Measurements from ENCODE around the gene SLC26A2.
A peak's percentile ranks its signal among the peaks of the same experiment; 100 is the strongest.

SLC26A2 gene

DNA sequence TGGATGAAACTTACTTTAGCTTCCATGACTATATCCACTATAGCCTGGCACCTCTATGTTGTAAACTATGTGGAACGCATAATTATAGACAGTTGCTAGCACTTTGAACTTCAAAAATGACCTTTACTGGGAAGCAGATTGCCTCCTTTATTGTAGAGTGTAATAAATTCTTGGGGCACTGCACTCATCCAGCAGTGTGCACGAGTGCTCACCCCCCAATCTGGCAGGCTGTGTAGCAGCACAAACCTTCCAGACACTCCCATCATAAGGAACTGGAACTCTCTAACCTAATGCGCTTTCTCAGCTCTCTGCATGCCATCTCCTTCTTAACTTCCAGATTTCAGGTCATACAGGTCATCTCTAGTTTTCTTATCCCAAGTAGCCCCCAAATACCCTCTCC lies 14.4 kb upstream of the SLC26A2 start:
- ATAC-seq: no peak
- no peaks in the 10 kb centered on the region for H3K4me1 Mint-ChIP-seq

DNA sequence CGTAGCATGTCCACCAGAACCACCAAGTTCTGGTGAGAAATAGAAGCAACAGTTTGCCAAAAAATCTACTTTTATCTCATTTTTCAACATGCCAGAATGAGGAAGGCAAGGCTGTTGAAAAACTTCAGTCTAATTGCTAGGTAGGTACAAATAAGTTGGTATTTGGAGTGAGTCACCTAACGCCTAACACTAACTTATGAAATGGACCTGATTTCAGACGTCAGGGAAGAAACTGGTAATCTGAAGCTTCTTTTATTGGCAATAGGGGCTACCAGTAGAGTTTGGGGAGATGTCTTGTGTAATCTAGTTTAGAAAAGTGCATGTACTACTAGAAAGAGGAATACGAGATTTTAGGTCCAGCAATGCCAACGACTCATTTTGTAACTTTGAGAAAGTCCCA lies 11.6 kb upstream of the SLC26A2 start:
- Mint-ChIP-seq H3K4me1 (no peaks in the 10 kb centered on the region), H3K4me3 (no peak overlapping the region), H3K27ac (no peak overlapping the region), H3K9me3 (no peaks in the 10 kb centered on the region), H3K27me3 (no peaks in the 10 kb centered on the region)
- ATAC-seq (no peak), DNase-seq (no peak)

More for the DNA sequence above, 14.4 kb upstream of the SLC26A2 start:
- Mint-ChIP-seq H3K9me3 (no peaks in the 10 kb centered on the region), H3K27ac (no peak overlapping the region), H3K4me3 (no peak overlapping the region), H3K27me3 (no peaks in the 10 kb centered on the region)
- DNase-seq: no peak

DNA sequence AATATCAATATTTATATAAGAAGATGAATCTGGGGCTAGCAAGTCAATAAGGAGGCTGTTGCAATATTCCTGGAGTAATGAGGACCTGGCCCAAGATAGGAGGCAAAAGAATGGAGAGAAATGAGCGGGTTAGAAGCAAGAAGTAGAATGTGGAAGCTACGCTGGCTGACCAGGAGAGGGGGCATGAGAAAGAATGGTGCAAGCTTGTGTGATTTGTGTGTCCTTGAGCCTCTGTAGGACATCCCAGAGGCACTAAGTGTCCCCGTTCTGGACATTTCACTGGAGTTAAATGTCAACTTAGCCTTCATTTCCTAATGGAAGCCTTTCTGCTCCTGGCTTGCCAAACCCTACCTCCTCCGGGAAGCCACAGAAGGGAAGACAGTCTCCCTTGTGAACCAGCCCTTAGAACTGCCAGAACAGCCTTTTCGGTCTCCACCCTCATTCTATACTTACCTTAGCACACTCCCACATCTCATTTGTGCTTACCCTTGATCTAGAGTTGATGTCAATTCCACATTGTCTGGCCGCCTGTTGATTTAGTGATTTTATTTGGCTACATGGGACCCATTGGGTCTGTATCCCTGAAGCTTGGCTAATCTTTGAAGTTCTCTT lies 9.3 kb upstream of the SLC26A2 start:
- no peaks in the 10 kb centered on the region for H3K9me3 Mint-ChIP-seq
- DNase-seq (no peak), ATAC-seq (no peak)
- H3K4me3 Mint-ChIP-seq: no peak overlapping the region
- H3K27me3 Mint-ChIP-seq: no peaks in the 10 kb centered on the region
- no peak overlapping the region for H3K27ac Mint-ChIP-seq
- H3K4me1 Mint-ChIP-seq: no peaks in the 10 kb centered on the region

- ATAC-seq: no peak
- Mint-ChIP-seq H3K4me1 (no peaks in the 10 kb centered on the region), H3K4me3 (no peak overlapping the region), H3K27ac (no peak overlapping the region), H3K9me3 (no peaks in the 10 kb centered on the region), H3K27me3 (no peaks in the 10 kb centered on the region)
- no peak for DNase-seq
These were observed 7.0 kb upstream of the SLC26A2 start for GRCh38 chr5:149953436-149954121.

- Mint-ChIP-seq H3K4me1 (peaks cover 7% of the 10 kb centered on the region), H3K27me3 (no peaks in the 10 kb centered on the region), H3K9me3 (no peaks in the 10 kb centered on the region), H3K4me3 (no peak overlapping the region), H3K27ac (no peak overlapping the region)
- DNase-seq (no peak), ATAC-seq (no peak)
These were observed 5.8 kb upstream of the SLC26A2 start for GRCh38 chr5:149954798-149955197.

DNA sequence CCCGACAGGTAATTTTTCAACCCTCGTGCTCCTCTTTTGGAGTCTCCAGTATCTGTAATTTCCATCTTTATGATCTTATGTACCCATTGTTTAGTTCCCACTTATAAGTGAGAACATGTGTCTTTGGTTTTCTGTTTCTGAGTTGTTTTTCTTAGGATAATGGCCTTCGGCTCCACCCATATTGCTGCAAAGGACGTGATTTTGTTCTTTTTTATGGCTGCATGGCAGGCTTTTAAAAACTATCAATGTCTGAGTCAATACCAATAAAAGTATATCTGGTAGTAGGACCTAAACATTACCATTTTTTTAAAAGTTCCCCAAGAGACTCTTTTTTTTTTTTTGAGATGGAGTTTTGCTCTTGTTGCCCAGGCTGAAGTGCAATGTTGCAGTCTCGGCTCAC lies 3.9 kb upstream of the SLC26A2 start:
- peak overlapping the region in 1 of 2 donors; percentile 27 for H3K27ac Mint-ChIP-seq
- no peak for DNase-seq
- H3K4me1 Mint-ChIP-seq: peaks cover 22% of the 10 kb centered on the region
- ATAC-seq: no peak
- no peaks in the 10 kb centered on the region for H3K9me3 Mint-ChIP-seq
- no peaks in the 10 kb centered on the region for H3K27me3 Mint-ChIP-seq
- H3K4me3 Mint-ChIP-seq: no peak overlapping the region

GRCh38 chr5:149957855-149958254 lies 2.7 kb upstream of the SLC26A2 start:
- H3K4me3 Mint-ChIP-seq: no peak overlapping the region
- no peaks in the 10 kb centered on the region for H3K9me3 Mint-ChIP-seq
- peaks cover 34% of the 10 kb centered on the region for H3K4me1 Mint-ChIP-seq
- ATAC-seq (no peak), DNase-seq (no peak)
- no peaks in the 10 kb centered on the region for H3K27me3 Mint-ChIP-seq
- no peak overlapping the region for H3K27ac Mint-ChIP-seq

DNA sequence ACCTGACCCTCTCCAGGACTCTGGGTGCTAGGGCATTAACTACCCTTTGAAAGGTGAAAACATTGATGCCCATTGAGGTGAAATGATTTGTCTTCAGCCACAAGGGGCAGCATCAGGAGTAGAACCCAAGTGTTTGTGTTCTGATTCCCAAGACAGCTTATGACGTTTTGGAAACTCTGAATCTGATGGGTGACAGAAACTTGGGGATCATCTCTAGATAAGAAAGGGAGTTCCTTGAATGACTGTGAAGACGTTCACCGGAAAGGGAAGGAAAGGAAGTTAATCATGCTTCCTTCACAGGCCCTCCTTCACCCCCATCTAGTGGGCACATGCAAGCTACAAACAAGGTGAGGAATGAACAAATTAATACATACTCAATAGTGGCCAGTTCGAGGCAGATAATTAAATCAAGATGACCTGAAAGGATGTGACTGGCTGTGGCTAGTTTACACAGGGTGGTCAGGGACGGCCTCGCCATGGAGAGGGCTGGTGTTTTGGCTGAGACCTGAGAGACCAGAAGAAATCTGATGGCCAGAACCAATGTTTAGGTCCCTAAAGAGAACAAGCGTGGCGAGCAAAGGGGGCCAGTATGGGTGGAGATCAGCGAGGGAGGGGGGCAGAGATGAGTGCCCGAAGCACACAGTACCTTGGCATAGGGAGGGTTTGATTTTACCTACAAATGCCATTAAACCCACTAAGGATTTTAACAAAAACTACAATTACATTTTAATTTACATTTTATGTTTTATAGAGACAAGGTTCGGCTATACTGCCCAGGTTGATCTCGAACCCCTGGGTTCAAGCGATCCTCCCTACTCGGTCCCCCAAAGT lies 937 bp upstream of the SLC26A2 start:
- Mint-ChIP-seq H3K9me3 (no peaks in the 10 kb centered on the region), H3K4me3 (peak overlapping the region; percentile 93 to 98), H3K27me3 (no peaks in the 10 kb centered on the region), H3K27ac (peak overlapping the region; percentile 97 to 99), H3K4me1 (peaks cover 36% of the 10 kb centered on the region)
- DNase-seq (peak; percentile 50 to 67), ATAC-seq (peak; percentile 59)

GRCh38 chr5:149961186-149961685 lies 678 bp downstream of the SLC26A2 start:
- Mint-ChIP-seq H3K27me3 (no peaks in the 10 kb centered on the region), H3K4me1 (peaks cover 36% of the 10 kb centered on the region), H3K9me3 (no peaks in the 10 kb centered on the region), H3K27ac (peak overlapping the region in 1 of 2 donors; percentile 83), H3K4me3 (peak overlapping the region; percentile 93 to 98)
- DNase-seq: peak in 1 of 2 donors; percentile 3
- no peak for ATAC-seq

DNA sequence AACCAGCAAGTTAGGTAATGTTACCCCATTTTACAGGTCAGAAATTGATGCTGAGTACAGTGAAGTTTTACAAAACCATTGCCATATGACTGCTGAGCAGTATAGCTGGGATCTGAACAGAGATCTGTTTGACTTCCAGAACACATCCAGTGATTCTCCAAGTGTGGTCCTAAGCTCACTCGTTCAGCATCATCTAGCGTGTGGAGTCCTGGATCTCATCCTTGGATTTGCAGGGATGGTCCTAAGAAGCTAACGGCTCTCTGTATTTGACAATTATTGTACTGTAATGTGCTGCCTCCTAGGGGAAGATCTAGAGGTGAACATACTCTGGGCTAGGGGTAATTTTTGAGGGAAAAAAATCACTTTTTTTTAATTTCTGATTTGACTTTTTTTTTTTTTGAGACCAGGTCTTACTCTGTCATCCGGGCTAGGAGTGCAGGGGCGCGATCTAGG lies 1.4 kb downstream of the SLC26A2 start:
- no peak for ATAC-seq
- no peak overlapping the region for H3K27ac Mint-ChIP-seq
- no peaks in the 10 kb centered on the region for H3K27me3 Mint-ChIP-seq
- no peaks in the 10 kb centered on the region for H3K9me3 Mint-ChIP-seq
- DNase-seq: peak in 1 of 2 donors; percentile 8
- peaks cover 36% of the 10 kb centered on the region for H3K4me1 Mint-ChIP-seq
- peak overlapping the region in 1 of 2 donors; percentile 98 for H3K4me3 Mint-ChIP-seq

- peaks cover 36% of the 10 kb centered on the region for H3K4me1 Mint-ChIP-seq
- H3K27me3 Mint-ChIP-seq: no peaks in the 10 kb centered on the region
- no peaks in the 10 kb centered on the region for H3K9me3 Mint-ChIP-seq
- ATAC-seq (no peak), DNase-seq (no peak)
- H3K4me3 Mint-ChIP-seq: no peak overlapping the region
- no peak overlapping the region for H3K27ac Mint-ChIP-seq
These were observed 2.2 kb downstream of the SLC26A2 start for GRCh38 chr5:149962601-149963300.

- Mint-ChIP-seq H3K4me3 (no peak overlapping the region), H3K27ac (peak overlapping the region in 1 of 2 donors; percentile 56), H3K9me3 (no peaks in the 10 kb centered on the region), H3K27me3 (no peaks in the 10 kb centered on the region), H3K4me1 (peaks cover 36% of the 10 kb centered on the region)
- ATAC-seq (no peak), DNase-seq (no peak)
These were observed 3.2 kb downstream of the SLC26A2 start for GRCh38 chr5:149963729-149964128.

DNA sequence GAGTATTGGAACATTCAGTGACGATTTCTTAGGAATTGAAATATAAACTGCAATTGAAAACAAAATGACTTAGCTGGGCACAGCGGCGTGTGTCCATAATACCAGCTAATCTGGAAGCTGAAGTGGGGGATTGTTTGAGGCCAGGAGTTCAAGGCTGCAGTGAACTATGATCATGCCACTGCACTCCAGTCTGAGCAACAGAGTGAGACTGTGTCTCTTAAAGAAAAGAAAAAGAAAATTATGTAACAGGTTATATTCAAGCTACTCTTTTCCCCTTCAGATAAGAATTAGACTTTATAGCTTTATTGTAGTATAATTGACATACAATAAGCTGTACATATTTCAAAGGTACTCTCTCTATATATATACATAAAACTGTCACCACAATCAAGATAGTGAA lies 6.4 kb downstream of the SLC26A2 start:
- no peak for DNase-seq
- Mint-ChIP-seq H3K9me3 (no peaks in the 10 kb centered on the region), H3K4me3 (no peak overlapping the region), H3K27ac (no peak overlapping the region), H3K27me3 (no peaks in the 10 kb centered on the region), H3K4me1 (peaks cover 11% of the 10 kb centered on the region)
- no peak for ATAC-seq

DNA sequence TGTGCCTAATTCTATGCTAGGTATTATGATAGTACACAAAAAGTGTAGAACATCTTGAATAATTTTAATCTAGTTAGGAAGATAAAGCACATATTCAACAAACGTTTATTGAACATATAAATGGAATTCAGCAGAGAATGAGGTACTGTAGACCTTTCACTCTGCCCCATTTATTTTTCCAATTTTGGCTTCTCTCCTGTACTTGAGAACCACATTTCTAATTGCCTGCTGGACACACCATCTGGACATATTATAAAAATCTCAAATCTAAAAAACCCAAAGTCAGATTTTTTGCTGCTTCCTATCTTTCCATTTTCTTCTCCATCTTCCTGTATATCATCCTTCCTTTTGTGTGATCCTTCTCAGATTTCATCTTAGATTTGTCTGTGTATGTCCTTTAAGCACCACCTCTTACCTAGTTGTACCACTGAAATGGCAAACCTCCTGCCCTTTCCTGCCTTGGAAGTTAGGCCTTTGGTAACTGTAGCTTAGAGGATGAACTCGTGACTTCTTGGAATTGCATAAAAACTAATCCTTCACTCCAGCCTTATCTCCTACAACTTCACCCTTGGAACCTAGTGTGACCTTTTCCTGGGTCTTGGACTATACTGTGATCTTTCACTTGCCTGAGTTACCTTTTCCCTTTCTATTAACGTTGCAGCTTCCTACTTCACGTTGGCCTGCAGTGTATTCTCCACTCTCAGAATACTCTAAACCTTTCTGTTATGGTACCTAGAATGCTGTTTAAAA lies 8.8 kb downstream of the SLC26A2 start:
- ATAC-seq (no peak), DNase-seq (no peak)
- Mint-ChIP-seq H3K9me3 (no peaks in the 10 kb centered on the region), H3K27me3 (no peaks in the 10 kb centered on the region), H3K4me1 (no peaks in the 10 kb centered on the region), H3K4me3 (no peak overlapping the region), H3K27ac (no peak overlapping the region)

GRCh38 chr5:149975409-149975808 lies 14.9 kb downstream of the SLC26A2 start:
- Mint-ChIP-seq H3K9me3 (no peaks in the 10 kb centered on the region), H3K4me1 (peaks cover 8% of the 10 kb centered on the region), H3K27me3 (no peaks in the 10 kb centered on the region), H3K4me3 (no peak overlapping the region), H3K27ac (peak overlapping the region in 1 of 2 donors; percentile 35)
- no peak for DNase-seq
- ATAC-seq: no peak

All from stimulated activated naive CD8-positive, alpha-beta T cell treated with anti-CD3 and anti-CD28 coated beads, Interleukin-15, amount 100 ng/mL, for 72 hours (primary cell).